CD4-positive, CD25-positive, alpha-beta regulatory T cell (primary cell): ENCODE results near the gene NR5A2. TPM values are rescaled to one million over a fixed set of nuclear protein-coding genes. Genes with fewer than 3 reads are reported as not detected.

ENCODE experiments used
- ATAC-seq, 2 donors: fragments of 150-1000 bp; cut with Tn5 transposase; one replicate each; pipeline ENCODE4 v1.10.0; 2021; ENCODE audit warnings: low read depth in 2 of 2, moderate number of reproducible peaks in 2 of 2, moderate library complexity in 1 of 2
- DNase-seq, 3 donors: peaks; one replicate each; pipeline versions ENCODE4 v3.0.0 to v3.0.0-alpha.2; 2012 to 2022; ENCODE audit warnings: mixed read lengths in 1 of 3
- H3K27ac ChIP-seq: one replicate; pipeline ENCODE4 v1.7.0; 2013; ENCODE audit warnings: mild to moderate bottlenecking, low read length; ENCODE audit not compliant: insufficient read depth, poor library complexity, severe bottlenecking
- H3K27me3 ChIP-seq: one replicate; pipeline ENCODE4 v1.7.0; 2013; ENCODE audit warnings: low read length; ENCODE audit not compliant: control insufficient read depth, insufficient read depth
- H3K36me3 ChIP-seq: one replicate; pipeline ENCODE4 v1.7.0; 2013; ENCODE audit warnings: mild to moderate bottlenecking, low read length, moderate library complexity; ENCODE audit not compliant: control insufficient read depth, insufficient read depth
- H3K4me1 ChIP-seq: 2 replicates; pipeline ENCODE4 v1.7.0; 2013; ENCODE audit warnings: mild to moderate bottlenecking, low read length; ENCODE audit not compliant: insufficient read depth, control insufficient read depth, poor library complexity, severe bottlenecking
- H3K4me3 ChIP-seq: one replicate; pipeline ENCODE4 v1.7.0; 2013; ENCODE audit warnings: low read depth, mild to moderate bottlenecking, low read length, moderate library complexity
- H3K9me3 ChIP-seq, 2 experiments: 1 replicate in 1 of 2; 2 replicates in 1 of 2; pipeline ENCODE4 v1.7.0; 2013; ENCODE audit warnings: low read length in 2 of 2, mild to moderate bottlenecking in 1 of 2, moderate library complexity in 1 of 2; ENCODE audit not compliant: control insufficient read depth in 2 of 2
- H3K27ac Mint-ChIP-seq, 3 donors: one replicate each; pipeline ENCODE4 v1.8.0; 2020 to 2022; ENCODE audit warnings: mild to moderate bottlenecking in 3 of 3, mixed read lengths in 3 of 3, moderate library complexity in 2 of 3
- H3K27me3 Mint-ChIP-seq: one replicate; pipeline ENCODE4 v1.8.0; 2022; ENCODE audit warnings: mild to moderate bottlenecking, mixed read lengths
- H3K36me3 Mint-ChIP-seq: one replicate; pipeline ENCODE4 v1.8.0; 2020; ENCODE audit warnings: mixed read lengths
- H3K4me1 Mint-ChIP-seq, 4 donors: one replicate each; pipeline ENCODE4 v1.8.0; 2020 to 2022; ENCODE audit warnings: mixed read lengths in 4 of 4, mild to moderate bottlenecking in 1 of 4
- H3K4me3 Mint-ChIP-seq, 4 donors: one replicate each; pipeline ENCODE4 v1.8.0; 2020 to 2022; ENCODE audit warnings: mild to moderate bottlenecking in 4 of 4, mixed read lengths in 4 of 4, moderate library complexity in 3 of 4
- H3K9me3 Mint-ChIP-seq, 7 donors: one replicate each; pipeline ENCODE4 v1.8.0; 2020 to 2022; ENCODE audit warnings: mixed read lengths in 7 of 7, mild to moderate bottlenecking in 3 of 7, moderate library complexity in 2 of 7
- polyA plus RNA-seq, 4 donors: library from polyadenylated mRNA; unstranded; fragments of 300-500 nt; fragmentation: Illumina TruSeq; gene quantifications; one replicate each; pipeline ENCODE4 v1.2.3, GENCODE V29; 2021
- total RNA-seq: library from RNA; stranded (reverse); gene quantifications from one replicate; pipeline ENCODE4 v1.2.3, GENCODE V29; 2022

The NR5A2 gene
- total and polyA plus RNA-seq, 5 donors from 2014 or later = not detected

DNA sequence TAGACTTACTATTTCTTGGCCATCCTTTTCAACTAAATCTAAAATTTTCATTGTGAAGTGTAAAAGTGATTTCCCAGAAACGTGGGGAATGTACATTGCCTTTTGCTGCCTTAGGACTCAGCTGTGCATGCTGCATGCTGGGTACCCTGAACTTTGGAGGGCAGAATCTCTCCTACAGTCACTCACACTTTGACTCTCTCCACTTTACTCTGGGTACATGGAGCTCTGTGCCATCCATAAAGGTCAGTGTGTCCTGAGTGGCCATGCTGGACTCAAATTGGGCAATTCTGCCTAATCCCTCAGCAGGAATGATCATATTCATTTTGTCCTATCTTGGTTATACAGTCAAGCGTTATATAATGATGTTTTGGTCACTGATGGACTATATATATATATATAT lies 105.6 kb downstream of the NR5A2 start:
- Mint-ChIP-seq H3K27me3 (peaks cover 11% of the 10 kb centered on the region), H3K36me3 (no peaks in the 10 kb centered on the region), H3K9me3 (no peaks in the 10 kb centered on the region), H3K4me3 (no peak overlapping the region), H3K27ac (no peak overlapping the region), H3K4me1 (peaks cover 12 to 27% (median 21%) of the 10 kb centered on the region in 4 donors)
- Histone ChIP-seq H3K4me3 (no peak overlapping the region), H3K9me3 (no peaks in the 10 kb centered on the region), H3K27me3 (no peaks in the 10 kb centered on the region), H3K4me1 (peaks cover 16% of the 10 kb centered on the region), H3K36me3 (no peaks in the 10 kb centered on the region), H3K27ac (no peak overlapping the region)
- DNase-seq (no peak), ATAC-seq (no peak)

DNA sequence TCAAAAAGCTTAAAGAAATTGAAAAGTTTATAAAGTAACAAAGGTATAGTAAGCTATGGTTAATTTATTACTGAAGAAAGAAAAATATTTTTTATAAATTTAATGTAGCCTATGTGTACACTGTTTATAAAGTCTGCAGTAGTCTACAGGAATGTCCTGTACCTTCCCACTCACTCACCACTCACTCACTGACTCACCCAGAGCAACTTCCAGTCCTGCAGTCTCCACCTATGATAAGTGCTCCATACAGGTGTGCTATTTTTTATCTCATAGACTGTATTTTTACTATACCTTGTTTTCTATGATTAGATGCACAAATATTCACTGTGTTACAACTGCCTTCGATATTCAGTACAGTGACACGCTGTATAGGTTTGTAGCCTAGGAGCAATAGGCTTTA lies 106.6 kb downstream of the NR5A2 start:
- Histone ChIP-seq H3K27ac (no peak overlapping the region), H3K36me3 (no peaks in the 10 kb centered on the region), H3K9me3 (no peaks in the 10 kb centered on the region), H3K4me1 (peaks cover 13% of the 10 kb centered on the region), H3K4me3 (no peak overlapping the region), H3K27me3 (no peaks in the 10 kb centered on the region)
- H3K9me3 Mint-ChIP-seq = no peaks in the 10 kb centered on the region
- peaks cover 10 to 22% (median 14%) of the 10 kb centered on the region in 4 donors for H3K4me1 Mint-ChIP-seq
- no peak overlapping the region for H3K27ac Mint-ChIP-seq
- H3K36me3 Mint-ChIP-seq = no peaks in the 10 kb centered on the region
- peaks cover 7% of the 10 kb centered on the region for H3K27me3 Mint-ChIP-seq
- ATAC-seq (no peak), DNase-seq (no peak)
- no peak overlapping the region for H3K4me3 Mint-ChIP-seq

- H3K4me1 ChIP-seq = no peaks in the 10 kb centered on the region
- H3K27ac ChIP-seq = no peak overlapping the region
- Mint-ChIP-seq H3K36me3 (no peaks in the 10 kb centered on the region), H3K27me3 (peaks cover 5% of the 10 kb centered on the region), H3K4me1 (peaks cover 2 to 6% (median 5%) of the 10 kb centered on the region in 4 donors), H3K4me3 (no peak overlapping the region), H3K27ac (peak overlapping the region in 1 of 3 donors; percentile 16), H3K9me3 (no peaks in the 10 kb centered on the region)
- no peak overlapping the region for H3K4me3 ChIP-seq
- no peaks in the 10 kb centered on the region for H3K36me3 ChIP-seq
- no peak for DNase-seq
- no peaks in the 10 kb centered on the region for H3K27me3 ChIP-seq
- no peak for ATAC-seq
- H3K9me3 ChIP-seq = no peaks in the 10 kb centered on the region
Measured at GRCh38 chr1:200136384-200136783, 108.9 kb downstream of the NR5A2 start.

DNA sequence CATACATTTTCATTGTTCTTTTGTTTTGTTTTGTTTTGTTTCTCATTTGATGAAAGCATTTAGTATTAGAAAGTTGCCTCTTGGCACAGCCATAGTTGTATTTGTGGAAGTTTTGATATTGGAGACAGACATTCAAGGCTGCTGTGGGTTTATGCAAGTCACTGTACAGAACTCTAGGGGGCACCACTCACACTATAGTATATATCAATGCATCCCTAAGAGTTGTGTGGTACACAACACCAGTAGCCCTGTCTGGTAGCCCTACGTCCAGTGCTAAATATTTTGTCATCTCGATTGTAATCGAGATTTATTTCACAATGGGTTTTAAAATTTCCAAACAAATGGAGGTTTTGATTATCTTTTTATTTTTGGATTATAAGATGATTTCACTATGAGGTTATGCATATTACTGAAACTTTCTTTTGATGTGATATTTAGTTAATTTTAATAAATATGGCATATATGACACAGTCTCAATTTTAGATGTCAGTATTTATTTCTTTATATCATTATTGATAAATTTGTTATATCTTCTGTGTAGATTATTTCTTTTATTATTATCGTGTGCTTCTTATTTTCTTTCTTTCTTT lies 112.2 kb downstream of the NR5A2 start:
- Histone ChIP-seq H3K4me1 (no peaks in the 10 kb centered on the region), H3K36me3 (no peaks in the 10 kb centered on the region), H3K4me3 (no peak overlapping the region), H3K9me3 (no peaks in the 10 kb centered on the region), H3K27ac (no peak overlapping the region), H3K27me3 (no peaks in the 10 kb centered on the region)
- DNase-seq (peak; percentile 8 to 75 (median 53)), ATAC-seq (peak; percentile 62 to 76)
- Mint-ChIP-seq H3K27me3 (peaks cover 5% of the 10 kb centered on the region), H3K27ac (no peak overlapping the region), H3K9me3 (peaks cover 0 to 7% (median 0%) of the 10 kb centered on the region in 7 donors), H3K4me3 (no peak overlapping the region), H3K4me1 (peaks cover 7 to 27% (median 13%) of the 10 kb centered on the region in 4 donors), H3K36me3 (no peaks in the 10 kb centered on the region)

GRCh38 chr1:200143347-200143746 lies 115.8 kb downstream of the NR5A2 start:
- Histone ChIP-seq H3K4me3 (no peak overlapping the region), H3K4me1 (peaks cover 5% of the 10 kb centered on the region), H3K36me3 (no peaks in the 10 kb centered on the region), H3K9me3 (no peaks in the 10 kb centered on the region), H3K27ac (no peak overlapping the region), H3K27me3 (no peaks in the 10 kb centered on the region)
- peaks cover 10 to 32% (median 17%) of the 10 kb centered on the region in 4 donors for H3K4me1 Mint-ChIP-seq
- H3K27me3 Mint-ChIP-seq = peaks cover 5% of the 10 kb centered on the region
- DNase-seq (no peak), ATAC-seq (no peak)
- peaks cover 0 to 7% (median 0%) of the 10 kb centered on the region in 7 donors for H3K9me3 Mint-ChIP-seq
- H3K4me3 Mint-ChIP-seq = peak overlapping the region in 1 of 4 donors; percentile 51
- no peaks in the 10 kb centered on the region for H3K36me3 Mint-ChIP-seq
- peak overlapping the region in 2 of 3 donors; percentile 1 to 94 for H3K27ac Mint-ChIP-seq

- Histone ChIP-seq H3K4me1 (peaks cover 10% of the 10 kb centered on the region), H3K4me3 (no peak overlapping the region), H3K36me3 (no peaks in the 10 kb centered on the region), H3K27ac (peak overlapping the region; percentile 34), H3K9me3 (no peaks in the 10 kb centered on the region), H3K27me3 (no peaks in the 10 kb centered on the region)
- ATAC-seq (peak in 1 of 2 donors; percentile 39), DNase-seq (peak in 1 of 3 donors; percentile 51)
- no peak overlapping the region for H3K4me3 Mint-ChIP-seq
- H3K9me3 Mint-ChIP-seq = peaks cover 0 to 7% (median 0%) of the 10 kb centered on the region in 7 donors
- no peaks in the 10 kb centered on the region for H3K27me3 Mint-ChIP-seq
- H3K4me1 Mint-ChIP-seq = peaks cover 13 to 41% (median 22%) of the 10 kb centered on the region in 4 donors
- H3K27ac Mint-ChIP-seq = no peak overlapping the region
- no peaks in the 10 kb centered on the region for H3K36me3 Mint-ChIP-seq
Measured at GRCh38 chr1:200146100-200146499, 118.6 kb downstream of the NR5A2 start.

GRCh38 chr1:200147094-200147493 lies 119.6 kb downstream of the NR5A2 start:
- no peak overlapping the region for H3K4me3 Mint-ChIP-seq
- no peak for ATAC-seq
- no peak for DNase-seq

DNA sequence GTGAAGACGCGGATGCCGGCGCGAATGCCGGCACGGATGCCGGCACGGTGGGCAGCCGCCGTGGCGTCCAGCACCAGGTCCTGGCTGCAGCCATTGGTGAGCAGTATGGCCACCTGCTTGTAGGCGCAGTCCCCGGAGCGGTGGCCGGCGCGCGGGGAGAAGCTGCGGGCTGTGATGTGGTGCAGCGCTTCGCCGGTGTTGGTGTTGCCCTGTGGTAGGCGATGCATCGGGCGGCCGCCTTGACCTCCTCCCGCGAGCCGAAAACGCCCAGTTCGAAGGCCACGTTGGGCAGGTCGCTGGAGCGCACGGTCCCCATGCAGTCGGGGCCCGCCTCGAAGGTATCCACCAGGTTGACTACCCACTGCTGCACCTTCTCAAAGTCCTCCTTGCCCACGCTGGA lies 120.2 kb downstream of the NR5A2 start:
- H3K4me1 Mint-ChIP-seq = peaks cover 16 to 44% (median 29%) of the 10 kb centered on the region in 4 donors
- no peak for DNase-seq
- H3K9me3 Mint-ChIP-seq = peaks cover 0 to 7% (median 0%) of the 10 kb centered on the region in 7 donors
- H3K27ac ChIP-seq = no peak overlapping the region
- H3K9me3 ChIP-seq = no peaks in the 10 kb centered on the region
- H3K27ac Mint-ChIP-seq = peak overlapping the region in 1 of 3 donors; percentile 41
- H3K36me3 Mint-ChIP-seq = no peaks in the 10 kb centered on the region
- peaks cover 26% of the 10 kb centered on the region for H3K4me1 ChIP-seq
- ATAC-seq = no peak
- H3K27me3 ChIP-seq = no peaks in the 10 kb centered on the region
- no peak overlapping the region for H3K4me3 ChIP-seq
- H3K27me3 Mint-ChIP-seq = no peaks in the 10 kb centered on the region
- H3K4me3 Mint-ChIP-seq = no peak overlapping the region
- H3K36me3 ChIP-seq = no peaks in the 10 kb centered on the region

More at GRCh38 chr1:200147094-200147493, 119.6 kb downstream of the NR5A2 start:
- H3K36me3 ChIP-seq = no peaks in the 10 kb centered on the region
- Mint-ChIP-seq H3K27me3 (no peaks in the 10 kb centered on the region), H3K27ac (peak overlapping the region in 2 of 3 donors; percentile 41), H3K36me3 (no peaks in the 10 kb centered on the region), H3K9me3 (peaks cover 0 to 7% (median 0%) of the 10 kb centered on the region in 7 donors), H3K4me1 (peaks cover 13 to 38% (median 23%) of the 10 kb centered on the region in 4 donors)
- no peaks in the 10 kb centered on the region for H3K27me3 ChIP-seq
- peaks cover 19% of the 10 kb centered on the region for H3K4me1 ChIP-seq
- H3K4me3 ChIP-seq = no peak overlapping the region
- H3K27ac ChIP-seq = no peak overlapping the region
- H3K9me3 ChIP-seq = no peaks in the 10 kb centered on the region
